Superior temporal gyrus (tissue), 1 donor: ENCODE data around the gene PSTPIP1.
A peak's percentile ranks its signal among the peaks of the same experiment; 100 is the strongest.

Experiments
- DNase-seq: peaks from one replicate; pipeline ENCODE4 v3.0.0-alpha.2; 2016; ENCODE audit errors: extremely low spot score

PSTPIP1 gene

DNA sequence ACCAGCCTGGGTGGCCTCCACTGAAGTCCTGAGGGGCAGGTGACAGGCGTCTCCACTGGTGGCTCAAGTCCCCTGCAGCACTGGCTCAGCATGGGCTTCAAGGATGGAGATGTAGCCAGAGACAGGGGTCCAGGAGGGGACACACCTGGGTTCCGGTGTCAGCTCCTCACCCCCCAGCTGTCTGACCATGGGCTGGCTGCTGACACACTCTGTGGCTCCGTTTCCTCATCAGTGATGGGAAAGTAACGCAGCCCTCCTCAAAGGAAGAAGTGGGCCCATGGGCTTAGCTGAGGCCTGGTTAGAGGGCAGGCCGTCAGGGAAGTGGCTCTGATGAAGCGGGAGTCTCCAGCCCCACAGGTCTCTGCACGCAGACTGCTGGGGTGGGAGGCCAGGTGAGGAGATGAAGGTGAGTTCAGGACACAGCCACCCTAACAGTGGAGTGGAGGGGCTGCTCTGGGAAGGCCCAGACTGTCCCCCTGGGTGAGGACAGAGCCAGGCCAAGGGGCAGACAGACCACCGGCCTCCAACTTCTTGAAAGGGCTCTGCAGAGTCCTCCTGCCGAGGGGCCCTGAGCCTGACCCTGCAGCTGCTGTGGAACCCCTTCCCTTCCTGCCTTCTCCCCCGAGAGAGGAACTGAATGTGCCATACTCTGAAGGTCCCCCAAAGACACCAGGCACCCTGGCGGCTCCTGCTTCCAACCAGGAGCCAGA, 24.0 kb downstream of the PSTPIP1 start:
- DNase-seq: no peak

DNA sequence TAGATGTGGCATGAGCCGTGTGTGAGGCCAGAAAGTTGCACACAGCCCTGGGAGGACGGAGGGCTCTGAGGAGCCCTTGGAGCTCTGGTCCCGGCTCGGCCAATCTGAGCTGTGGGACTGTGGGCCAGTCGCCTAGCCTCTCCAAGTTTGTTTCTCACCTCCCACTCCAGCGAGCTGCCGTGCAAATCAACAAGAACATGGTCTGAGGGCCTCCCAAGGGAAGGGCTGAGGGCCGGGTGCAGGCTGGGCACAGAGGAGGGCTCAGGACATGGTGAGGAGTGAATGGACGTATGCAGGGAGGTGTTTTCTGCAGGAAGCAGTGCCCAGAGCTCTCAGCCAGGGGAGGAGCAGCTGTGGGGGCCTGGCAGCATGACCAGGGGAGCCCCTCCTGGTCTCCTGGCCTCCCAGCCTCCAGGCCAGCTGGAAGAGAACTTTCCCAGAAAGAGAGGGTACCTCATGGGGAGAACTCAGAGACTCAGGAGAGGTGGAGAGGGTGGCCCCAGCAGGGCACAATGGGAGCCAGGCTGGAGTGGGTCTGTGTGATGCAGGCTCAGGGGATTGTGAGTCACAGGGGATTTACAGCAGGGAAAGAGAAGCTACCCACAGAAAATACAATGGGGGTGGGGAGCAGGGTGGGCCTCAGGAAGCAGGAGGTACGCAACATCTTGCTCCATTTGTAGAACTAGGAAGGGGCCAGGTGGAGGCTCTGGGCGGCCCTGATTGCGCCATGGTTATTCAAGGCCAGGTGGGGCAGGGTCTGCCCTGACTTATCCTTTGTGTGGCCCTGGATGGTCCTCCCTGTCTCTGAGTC, 24.8 kb downstream of the PSTPIP1 start:
- no peak for DNase-seq

DNA sequence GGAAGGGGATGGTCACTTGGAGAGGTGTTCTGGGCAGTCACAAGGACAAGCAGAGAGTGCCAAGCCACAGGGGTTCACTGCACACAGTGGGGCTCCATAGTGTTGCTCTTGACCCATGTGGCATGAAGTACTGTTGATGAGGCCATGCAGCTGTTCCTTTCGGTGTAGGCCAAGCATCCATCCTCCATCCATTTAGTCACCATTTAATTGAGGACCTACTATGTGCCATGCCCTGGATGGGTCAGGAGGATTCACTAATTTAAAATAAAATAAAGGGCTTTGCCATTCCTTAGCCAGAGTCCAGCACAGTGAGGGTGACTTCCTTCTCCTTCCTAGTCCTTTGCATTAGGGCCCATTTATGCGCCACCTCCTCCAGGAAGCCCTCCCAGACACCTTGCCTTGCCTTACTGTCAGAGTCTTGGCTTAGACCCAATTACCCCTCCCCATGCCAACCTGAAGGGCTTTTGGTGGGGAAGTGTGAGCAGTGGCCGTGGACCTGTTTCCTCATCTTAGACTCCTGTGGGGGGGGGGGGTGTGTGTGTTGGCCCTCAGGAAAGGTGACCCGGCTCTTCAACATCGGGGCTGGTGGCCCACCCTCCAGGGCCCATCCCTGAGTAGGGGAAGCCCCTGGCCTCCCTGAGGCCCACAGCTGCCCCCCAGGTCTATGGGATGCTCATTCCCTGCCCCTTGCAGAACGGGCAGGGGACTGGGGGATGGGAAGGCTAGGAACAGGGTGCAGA, 25.6 kb downstream of the PSTPIP1 start:
- DNase-seq: no peak

DNA sequence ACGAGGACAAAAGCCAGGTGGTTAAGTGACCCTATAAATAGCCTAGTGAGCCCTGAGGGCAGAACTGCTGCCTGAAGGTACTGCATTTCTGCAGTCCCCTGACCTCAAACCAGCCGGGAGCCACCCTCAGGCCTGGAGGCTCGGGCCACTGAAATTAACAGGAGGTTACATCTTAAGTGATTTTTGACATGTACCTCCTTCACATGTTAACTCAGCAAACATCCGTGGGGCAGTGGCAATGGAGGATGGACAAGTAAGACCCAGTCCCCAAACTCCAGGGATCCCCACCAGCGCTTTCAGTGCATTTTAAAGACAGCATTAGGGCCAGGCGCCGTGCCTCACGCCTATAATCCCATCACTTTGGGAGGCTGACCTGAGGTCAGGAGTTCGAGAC, 26.2 kb downstream of the PSTPIP1 start:
- DNase-seq: no peak

- no peak for DNase-seq
These were observed 27.0 kb downstream of the PSTPIP1 start for GRCh38 chr15:77021803-77022381.

DNA sequence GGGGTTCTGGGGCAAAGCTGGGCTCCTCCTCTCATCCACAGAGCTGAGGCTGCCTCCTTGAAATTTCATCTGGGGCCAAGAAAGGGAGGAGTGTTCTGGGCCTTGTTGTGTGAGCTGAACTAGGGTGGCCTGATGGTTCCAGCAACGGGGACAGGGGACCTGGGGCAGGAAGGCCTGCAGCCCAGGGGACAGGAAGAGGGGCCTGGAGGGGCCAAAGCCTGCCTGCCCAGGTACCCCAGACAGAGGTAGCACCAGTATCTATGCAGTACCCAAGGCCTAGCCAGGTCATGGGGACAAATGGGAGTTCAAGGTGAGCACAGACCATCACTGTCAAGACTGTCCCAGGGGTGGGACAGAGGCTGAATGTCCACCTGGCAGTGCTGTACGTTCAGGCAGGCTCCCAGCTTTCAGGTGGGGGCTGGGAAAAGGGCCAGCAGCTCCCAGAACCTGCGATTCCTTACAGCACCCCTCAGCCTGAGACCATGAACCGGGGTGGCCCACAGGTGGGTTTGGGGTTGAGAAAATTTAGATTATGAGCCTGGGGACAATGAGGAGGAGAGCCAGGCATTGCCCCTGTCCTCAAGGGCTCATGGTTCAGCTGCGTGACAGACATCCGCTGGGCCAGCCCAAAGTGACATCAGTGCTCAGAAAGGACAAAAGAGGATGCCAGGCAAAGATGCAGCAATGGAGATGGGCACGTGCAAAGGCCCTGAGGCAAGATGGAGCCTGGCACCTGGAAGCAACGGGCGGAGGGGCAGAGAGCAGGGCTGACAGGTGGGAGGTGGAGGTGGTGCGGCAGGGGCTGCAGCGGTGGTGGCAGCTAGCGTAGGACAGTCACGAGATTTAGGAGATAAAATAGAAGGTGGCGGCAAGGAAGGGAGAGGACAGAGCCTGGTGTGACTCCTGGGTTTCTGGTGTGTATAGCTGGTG, 28.0 kb downstream of the PSTPIP1 start:
- DNase-seq: no peak

GRCh38 chr15:77023576-77024272, 28.8 kb downstream of the PSTPIP1 start:
- DNase-seq: no peak

GRCh38 chr15:77024273-77025082, 29.6 kb downstream of the PSTPIP1 start:
- peak; percentile 77 for DNase-seq

GRCh38 chr15:77025083-77025901, 30.4 kb downstream of the PSTPIP1 start:
- no peak for DNase-seq

DNA sequence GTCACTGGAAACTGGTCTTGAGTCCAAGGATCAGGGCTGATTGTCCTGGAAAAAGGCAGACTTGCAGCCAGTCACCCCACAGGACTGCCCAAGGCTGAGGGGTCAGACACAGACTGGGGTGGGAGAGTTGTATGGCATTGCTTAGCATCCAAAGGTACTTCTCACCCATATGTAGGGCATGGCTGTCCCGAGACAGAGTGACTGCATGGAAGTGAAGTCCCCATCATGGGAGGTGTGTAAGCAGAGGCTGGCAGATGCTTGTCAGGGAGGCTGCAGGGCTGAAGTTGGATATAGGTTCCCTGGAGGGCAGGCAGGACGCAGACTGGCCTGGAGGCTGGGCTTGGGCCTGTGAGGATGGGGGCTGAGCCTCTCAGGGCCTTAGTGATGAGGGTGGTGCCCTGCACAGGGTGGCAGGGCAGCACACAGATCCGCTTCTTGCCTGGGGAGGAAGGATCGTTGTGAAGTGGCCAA, 31.1 kb downstream of the PSTPIP1 start:
- no peak for DNase-seq

GRCh38 chr15:77026501-77027110, 31.7 kb downstream of the PSTPIP1 start:
- DNase-seq: no peak

GRCh38 chr15:77027111-77027696, 32.3 kb downstream of the PSTPIP1 start:
- DNase-seq: no peak

DNA sequence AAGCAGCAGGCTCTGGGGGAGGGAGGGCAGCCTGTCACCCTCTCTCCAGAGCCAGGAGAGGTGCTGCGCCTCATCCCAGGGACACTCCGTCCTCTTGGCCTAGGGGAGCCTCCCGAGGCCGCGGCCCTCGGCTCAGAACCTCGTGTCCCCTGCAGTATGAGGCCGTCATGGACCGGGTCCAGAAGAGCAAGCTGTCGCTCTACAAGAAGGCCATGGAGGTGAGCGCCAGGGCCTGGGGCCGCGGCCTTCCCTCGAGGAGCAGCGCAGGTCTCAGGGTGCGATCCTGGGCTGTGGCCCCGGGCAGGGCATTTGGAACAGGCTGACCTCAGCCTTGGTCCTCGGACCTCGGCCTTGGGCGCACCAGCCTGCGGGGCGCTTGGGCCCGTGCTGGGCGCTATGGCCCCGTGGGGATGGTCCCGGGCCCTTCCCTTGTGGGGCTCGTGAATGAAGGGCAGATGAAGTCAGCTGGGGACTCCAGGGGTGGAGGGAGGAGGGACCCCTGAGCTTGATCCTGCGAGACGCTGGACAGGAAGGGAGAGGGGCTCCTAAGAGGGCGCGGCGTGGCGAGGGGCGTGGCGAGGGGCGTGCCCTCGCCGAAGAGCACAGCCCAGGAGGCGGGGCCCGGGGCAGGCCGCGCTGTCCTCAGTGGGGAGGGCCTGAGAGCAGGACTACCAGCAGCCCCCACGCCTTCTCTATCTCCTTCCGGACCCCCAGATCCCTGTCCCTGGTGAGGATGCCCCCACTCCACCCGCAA, 32.9 kb downstream of the PSTPIP1 start:
- no peak for DNase-seq

- no peak for DNase-seq
These were observed 33.7 kb downstream of the PSTPIP1 start for GRCh38 chr15:77028451-77029165.

- DNase-seq: no peak
These were observed 34.5 kb downstream of the PSTPIP1 start for GRCh38 chr15:77029166-77030047.
